ENCODE data around the gene SRRM2.

SRRM2 gene

DNA sequence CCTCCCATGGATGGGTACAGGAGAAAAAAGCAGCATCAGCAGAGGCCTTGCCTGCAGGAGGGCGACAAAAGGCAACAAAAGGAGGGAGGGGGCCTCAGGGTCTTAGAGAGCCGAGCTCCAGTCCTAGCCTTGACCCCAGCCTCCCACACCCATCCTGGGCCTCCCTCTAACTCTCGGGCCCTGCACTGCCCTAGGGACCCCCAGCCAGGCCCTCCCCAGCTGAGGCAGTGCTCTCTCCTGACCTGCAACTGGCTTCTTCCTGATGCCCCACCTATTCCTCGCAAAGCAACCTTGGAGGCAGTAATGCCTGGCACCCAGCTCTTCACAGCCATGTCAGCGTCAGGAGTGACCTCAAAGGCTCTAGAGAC lies 15.2 kb upstream of the SRRM2 start:
- Histone ChIP-seq H3K4me3 (ENCODE audit: low read length) (no peak overlapping the region), H3K9ac (ENCODE audit: low read length) (no peak overlapping the region), H4K20me1 (ENCODE audit: insufficient read depth, low read length) (no peaks in the 10 kb centered on the region), H3K4me1 (ENCODE audit: low read length) (no peaks in the 10 kb centered on the region), H3K4me2 (ENCODE audit: low read length) (no peak overlapping the region), H2AFZ (ENCODE audit: low read depth, low read length) (no peak overlapping the region), H3K79me2 (ENCODE audit: low read length) (no peaks in the 10 kb centered on the region), H3K9me3 (ENCODE audit: insufficient read depth, low read length) (no peaks in the 10 kb centered on the region), H3K27me3 (ENCODE audit: low read depth, low read length) (no peaks in the 10 kb centered on the region), H3K27ac (ENCODE audit: low read length) (no peak overlapping the region), H3K36me3 (replicated peaks; ENCODE audit: low read depth, low read length) (no peaks in the 10 kb centered on the region)
- no peak for TF ChIP-seq EZH2phosphoT487 (IDR thresholded peaks at IDR 0.05; ENCODE audit: low read depth)
- TF ChIP-seq, protein P1, sequence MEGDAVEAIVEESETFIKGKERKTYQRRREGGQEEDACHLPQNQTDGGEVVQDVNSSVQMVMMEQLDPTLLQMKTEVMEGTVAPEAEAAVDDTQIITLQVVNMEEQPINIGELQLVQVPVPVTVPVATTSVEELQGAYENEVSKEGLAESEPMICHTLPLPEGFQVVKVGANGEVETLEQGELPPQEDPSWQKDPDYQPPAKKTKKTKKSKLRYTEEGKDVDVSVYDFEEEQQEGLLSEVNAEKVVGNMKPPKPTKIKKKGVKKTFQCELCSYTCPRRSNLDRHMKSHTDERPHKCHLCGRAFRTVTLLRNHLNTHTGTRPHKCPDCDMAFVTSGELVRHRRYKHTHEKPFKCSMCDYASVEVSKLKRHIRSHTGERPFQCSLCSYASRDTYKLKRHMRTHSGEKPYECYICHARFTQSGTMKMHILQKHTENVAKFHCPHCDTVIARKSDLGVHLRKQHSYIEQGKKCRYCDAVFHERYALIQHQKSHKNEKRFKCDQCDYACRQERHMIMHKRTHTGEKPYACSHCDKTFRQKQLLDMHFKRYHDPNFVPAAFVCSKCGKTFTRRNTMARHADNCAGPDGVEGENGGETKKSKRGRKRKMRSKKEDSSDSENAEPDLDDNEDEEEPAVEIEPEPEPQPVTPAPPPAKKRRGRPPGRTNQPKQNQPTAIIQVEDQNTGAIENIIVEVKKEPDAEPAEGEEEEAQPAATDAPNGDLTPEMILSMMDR (IDR thresholded peaks at IDR 0.05; ENCODE audit: low read depth, low read length) = no peak

DNA sequence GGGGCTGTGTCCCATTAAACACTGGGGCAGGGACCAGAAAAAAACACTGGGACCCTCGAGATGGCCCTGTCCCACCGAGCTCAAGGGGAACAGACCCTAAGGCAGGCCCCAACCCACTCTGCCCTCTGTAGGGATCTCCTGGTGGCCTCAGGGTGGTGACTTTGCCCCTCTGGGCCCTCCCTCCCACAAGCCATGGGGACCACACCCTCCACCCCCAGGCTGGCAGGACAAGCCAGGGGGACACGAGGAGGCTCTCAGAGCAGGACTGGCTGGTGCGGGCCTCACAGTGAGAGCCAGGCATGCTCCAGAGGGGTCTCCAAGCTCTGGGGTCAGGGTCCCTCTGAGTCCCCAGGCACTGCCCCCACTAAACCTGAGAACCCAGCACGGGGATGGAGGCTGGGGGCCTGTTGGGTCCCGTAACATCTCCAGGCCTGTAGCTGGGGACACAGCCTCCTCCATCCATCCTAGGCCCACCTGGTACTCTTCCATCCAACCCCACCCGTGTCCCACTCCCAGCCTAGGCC lies 14.5 kb upstream of the SRRM2 start:
- Histone ChIP-seq H3K36me3 (replicated peaks; ENCODE audit: low read depth, low read length) (no peaks in the 10 kb centered on the region), H3K27ac (ENCODE audit: low read length) (no peak overlapping the region), H4K20me1 (ENCODE audit: insufficient read depth, low read length) (no peaks in the 10 kb centered on the region), H3K4me3 (ENCODE audit: low read length) (no peak overlapping the region), H2AFZ (ENCODE audit: low read depth, low read length) (no peak overlapping the region), H3K9ac (ENCODE audit: low read length) (no peak overlapping the region), H3K4me2 (ENCODE audit: low read length) (no peak overlapping the region), H3K27me3 (ENCODE audit: low read depth, low read length) (no peaks in the 10 kb centered on the region), H3K4me1 (ENCODE audit: low read length) (no peaks in the 10 kb centered on the region), H3K79me2 (ENCODE audit: low read length) (no peaks in the 10 kb centered on the region), H3K9me3 (ENCODE audit: insufficient read depth, low read length) (no peaks in the 10 kb centered on the region)
- TF ChIP-seq EZH2phosphoT487 (IDR thresholded peaks at IDR 0.05; ENCODE audit: low read depth) = no peak
- TF ChIP-seq, protein P1 (IDR thresholded peaks at IDR 0.05; ENCODE audit: low read depth, low read length) = no peak

DNA sequence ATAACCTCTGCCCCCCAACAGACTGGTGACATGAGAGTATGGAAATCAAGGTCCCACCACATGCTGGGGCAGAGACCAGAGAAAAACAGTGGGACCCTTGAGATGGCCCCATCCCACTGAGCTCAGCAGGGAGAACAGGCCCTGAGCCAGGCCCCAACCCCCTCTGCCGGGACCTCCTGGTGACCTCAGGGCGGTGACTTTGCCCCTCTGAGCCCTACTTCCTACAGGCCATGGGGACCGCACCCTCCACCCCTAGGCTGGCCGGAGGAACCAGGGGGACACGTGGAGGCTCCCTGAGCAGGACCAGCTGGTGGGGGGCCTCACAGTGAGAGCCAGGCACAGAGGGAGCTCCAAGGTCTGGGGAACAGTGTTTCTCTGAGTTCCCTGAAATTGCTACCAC lies 13.8 kb upstream of the SRRM2 start:
- Histone ChIP-seq H3K27me3 (ENCODE audit: low read depth, low read length) (no peaks in the 10 kb centered on the region), H3K4me2 (ENCODE audit: low read length) (no peak overlapping the region), H3K4me1 (ENCODE audit: low read length) (no peaks in the 10 kb centered on the region), H3K27ac (ENCODE audit: low read length) (no peak overlapping the region), H2AFZ (ENCODE audit: low read depth, low read length) (no peak overlapping the region), H3K36me3 (replicated peaks; ENCODE audit: low read depth, low read length) (no peaks in the 10 kb centered on the region), H3K79me2 (ENCODE audit: low read length) (no peaks in the 10 kb centered on the region), H3K4me3 (ENCODE audit: low read length) (no peak overlapping the region), H3K9me3 (ENCODE audit: insufficient read depth, low read length) (no peaks in the 10 kb centered on the region), H4K20me1 (ENCODE audit: insufficient read depth, low read length) (no peaks in the 10 kb centered on the region), H3K9ac (ENCODE audit: low read length) (no peak overlapping the region)
- TF ChIP-seq, protein P1 (IDR thresholded peaks at IDR 0.05; ENCODE audit: low read depth, low read length) = no peak
- no peak for TF ChIP-seq EZH2phosphoT487 (IDR thresholded peaks at IDR 0.05; ENCODE audit: low read depth)

DNA sequence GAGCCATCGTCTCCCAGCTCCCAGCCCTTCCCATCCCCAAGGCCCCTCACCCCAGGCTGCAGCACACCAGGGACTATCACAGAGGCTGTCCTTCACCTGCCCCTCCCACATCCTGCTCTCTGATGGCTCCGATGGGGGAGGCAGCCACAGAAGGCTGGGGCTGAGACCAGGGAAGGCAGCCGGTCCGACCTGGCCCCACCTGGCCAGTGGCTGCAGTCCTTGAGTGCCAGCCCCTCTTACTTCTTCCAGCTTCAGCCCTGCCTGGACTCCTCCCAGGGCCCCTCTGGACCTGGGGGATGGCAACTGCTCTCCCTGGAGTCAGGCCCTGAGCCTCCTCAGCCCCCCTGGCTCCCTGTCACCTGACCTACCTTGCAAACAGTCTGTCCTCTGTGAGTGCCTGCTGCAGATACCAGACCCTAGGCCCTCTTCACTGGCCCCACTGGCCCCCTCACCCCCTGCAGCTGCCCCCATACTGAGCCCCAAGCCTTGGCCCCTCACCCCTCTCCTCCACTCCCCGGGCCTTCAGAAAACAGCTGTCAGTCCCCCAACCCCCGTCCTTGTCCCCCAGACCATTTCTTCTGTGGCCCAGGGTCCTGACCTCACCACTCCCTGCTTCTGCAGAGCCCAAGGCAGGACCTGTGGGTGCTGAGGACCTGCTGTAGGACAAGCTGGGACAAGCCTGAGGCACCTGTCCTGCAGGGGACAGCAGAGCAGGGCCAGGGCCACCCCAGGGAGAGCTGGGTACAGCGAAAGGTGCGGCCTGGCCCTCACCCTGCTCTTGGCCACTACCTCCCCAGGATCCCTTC lies 12.6 kb upstream of the SRRM2 start:
- Histone ChIP-seq H3K9ac (ENCODE audit: low read length) (no peak overlapping the region), H3K27me3 (ENCODE audit: low read depth, low read length) (no peaks in the 10 kb centered on the region), H3K4me3 (ENCODE audit: low read length) (no peak overlapping the region), H2AFZ (ENCODE audit: low read depth, low read length) (no peak overlapping the region), H3K4me2 (ENCODE audit: low read length) (no peak overlapping the region), H3K79me2 (ENCODE audit: low read length) (no peaks in the 10 kb centered on the region), H4K20me1 (ENCODE audit: insufficient read depth, low read length) (no peaks in the 10 kb centered on the region), H3K36me3 (replicated peaks; ENCODE audit: low read depth, low read length) (no peaks in the 10 kb centered on the region), H3K4me1 (ENCODE audit: low read length) (no peaks in the 10 kb centered on the region), H3K27ac (ENCODE audit: low read length) (no peak overlapping the region), H3K9me3 (ENCODE audit: insufficient read depth, low read length) (no peaks in the 10 kb centered on the region)
- TF ChIP-seq, protein P1 (IDR thresholded peaks at IDR 0.05; ENCODE audit: low read depth, low read length) = no peak
- no peak for TF ChIP-seq EZH2phosphoT487 (IDR thresholded peaks at IDR 0.05; ENCODE audit: low read depth)
